Measurements from ENCODE around the gene TMEM236.

Gene TMEM236

GRCh38 chr10:17816199-17816598 is 64.2 kb downstream of the TMEM236 start:
- Histone ChIP-seq H3K9ac (ENCODE audit: low read depth in 1 of 2, low read length in 2 of 2) (no peak overlapping the region), H3K27ac (ENCODE audit: low read depth, low read length) (no peak overlapping the region), H3K9me3 (ENCODE audit: control insufficient read depth in 1 of 2, low read length in 2 of 2) (no peaks in the 10 kb centered on the region), H3K36me3 (ENCODE audit: control insufficient read depth in 1 of 2, insufficient read depth in 2 of 2, low read length in 2 of 2) (no peaks in the 10 kb centered on the region), H3K4me1 (ENCODE audit: control insufficient read depth in 1 of 2, insufficient read depth in 2 of 2, low read length in 2 of 2) (no peaks in the 10 kb centered on the region), H3K27me3 (ENCODE audit: control insufficient read depth in 1 of 2, insufficient read depth in 2 of 2, low read length in 2 of 2) (no peaks in the 10 kb centered on the region), H3K4me3 (ENCODE audit: low read depth in 1 of 2, low read length in 2 of 2) (no peak overlapping the region)

GRCh38 chr10:17817316-17817715 is 65.3 kb downstream of the TMEM236 start:
- Histone ChIP-seq H3K4me1 (ENCODE audit: control insufficient read depth in 1 of 2, insufficient read depth in 2 of 2, low read length in 2 of 2) (no peaks in the 10 kb centered on the region), H3K4me3 (ENCODE audit: low read depth in 1 of 2, low read length in 2 of 2) (no peak overlapping the region), H3K9ac (ENCODE audit: low read depth in 1 of 2, low read length in 2 of 2) (no peak overlapping the region), H3K36me3 (ENCODE audit: control insufficient read depth in 1 of 2, insufficient read depth in 2 of 2, low read length in 2 of 2) (no peaks in the 10 kb centered on the region), H3K27ac (ENCODE audit: low read depth, low read length) (no peak overlapping the region), H3K9me3 (ENCODE audit: control insufficient read depth in 1 of 2, low read length in 2 of 2) (no peaks in the 10 kb centered on the region), H3K27me3 (ENCODE audit: control insufficient read depth in 1 of 2, insufficient read depth in 2 of 2, low read length in 2 of 2) (no peaks in the 10 kb centered on the region)

- no peaks in the 10 kb centered on the region for H3K4me1 ChIP-seq (ENCODE audit: control insufficient read depth in 1 of 2, insufficient read depth in 2 of 2, low read length in 2 of 2)
- H3K9ac ChIP-seq (ENCODE audit: low read depth in 1 of 2, low read length in 2 of 2), result no peak overlapping the region
- H3K9me3 ChIP-seq (ENCODE audit: control insufficient read depth in 1 of 2, low read length in 2 of 2), result no peaks in the 10 kb centered on the region
- no peak overlapping the region for H3K27ac ChIP-seq (ENCODE audit: low read depth, low read length)
- no peaks in the 10 kb centered on the region for H3K36me3 ChIP-seq (ENCODE audit: control insufficient read depth in 1 of 2, insufficient read depth in 2 of 2, low read length in 2 of 2)
- H3K4me3 ChIP-seq (ENCODE audit: low read depth in 1 of 2, low read length in 2 of 2), result no peak overlapping the region
- H3K27me3 ChIP-seq (ENCODE audit: control insufficient read depth in 1 of 2, insufficient read depth in 2 of 2, low read length in 2 of 2), result no peaks in the 10 kb centered on the region
Measured at GRCh38 chr10:17817790-17818189, 65.8 kb downstream of the TMEM236 start.

- no peak overlapping the region for H3K27ac ChIP-seq (ENCODE audit: low read depth, low read length)
- no peak overlapping the region for H3K4me3 ChIP-seq (ENCODE audit: low read depth in 1 of 2, low read length in 2 of 2)
- H3K36me3 ChIP-seq (ENCODE audit: control insufficient read depth in 1 of 2, insufficient read depth in 2 of 2, low read length in 2 of 2), result no peaks in the 10 kb centered on the region
- no peak overlapping the region for H3K9ac ChIP-seq (ENCODE audit: low read depth in 1 of 2, low read length in 2 of 2)
- no peaks in the 10 kb centered on the region for H3K9me3 ChIP-seq (ENCODE audit: control insufficient read depth in 1 of 2, low read length in 2 of 2)
- H3K4me1 ChIP-seq (ENCODE audit: control insufficient read depth in 1 of 2, insufficient read depth in 2 of 2, low read length in 2 of 2), result no peaks in the 10 kb centered on the region
- H3K27me3 ChIP-seq (ENCODE audit: control insufficient read depth in 1 of 2, insufficient read depth in 2 of 2, low read length in 2 of 2), result no peaks in the 10 kb centered on the region
Measured at GRCh38 chr10:17819836-17820235, 67.8 kb downstream of the TMEM236 start.

- Histone ChIP-seq H3K36me3 (ENCODE audit: control insufficient read depth in 1 of 2, insufficient read depth in 2 of 2, low read length in 2 of 2) (no peaks in the 10 kb centered on the region), H3K4me3 (ENCODE audit: low read depth in 1 of 2, low read length in 2 of 2) (no peak overlapping the region), H3K27ac (ENCODE audit: low read depth, low read length) (no peak overlapping the region), H3K9ac (ENCODE audit: low read depth in 1 of 2, low read length in 2 of 2) (no peak overlapping the region), H3K4me1 (ENCODE audit: control insufficient read depth in 1 of 2, insufficient read depth in 2 of 2, low read length in 2 of 2) (no peaks in the 10 kb centered on the region), H3K9me3 (ENCODE audit: control insufficient read depth in 1 of 2, low read length in 2 of 2) (no peaks in the 10 kb centered on the region), H3K27me3 (ENCODE audit: control insufficient read depth in 1 of 2, insufficient read depth in 2 of 2, low read length in 2 of 2) (no peaks in the 10 kb centered on the region)
Measured at GRCh38 chr10:17820943-17821342, 68.9 kb downstream of the TMEM236 start.

GRCh38 chr10:17821893-17822292 is 69.9 kb downstream of the TMEM236 start:
- Histone ChIP-seq H3K9me3 (ENCODE audit: control insufficient read depth in 1 of 2, low read length in 2 of 2) (no peaks in the 10 kb centered on the region), H3K9ac (ENCODE audit: low read depth in 1 of 2, low read length in 2 of 2) (no peak overlapping the region), H3K4me3 (ENCODE audit: low read depth in 1 of 2, low read length in 2 of 2) (no peak overlapping the region), H3K27me3 (ENCODE audit: control insufficient read depth in 1 of 2, insufficient read depth in 2 of 2, low read length in 2 of 2) (no peaks in the 10 kb centered on the region), H3K27ac (ENCODE audit: low read depth, low read length) (no peak overlapping the region), H3K36me3 (ENCODE audit: control insufficient read depth in 1 of 2, insufficient read depth in 2 of 2, low read length in 2 of 2) (no peaks in the 10 kb centered on the region), H3K4me1 (ENCODE audit: control insufficient read depth in 1 of 2, insufficient read depth in 2 of 2, low read length in 2 of 2) (no peaks in the 10 kb centered on the region)

GRCh38 chr10:17831341-17831740 is 79.3 kb downstream of the TMEM236 start:
- H3K27me3 ChIP-seq (ENCODE audit: control insufficient read depth in 1 of 2, insufficient read depth in 2 of 2, low read length in 2 of 2), result no peaks in the 10 kb centered on the region
- H3K36me3 ChIP-seq (ENCODE audit: control insufficient read depth in 1 of 2, insufficient read depth in 2 of 2, low read length in 2 of 2), result no peaks in the 10 kb centered on the region
- no peaks in the 10 kb centered on the region for H3K9me3 ChIP-seq (ENCODE audit: control insufficient read depth in 1 of 2, low read length in 2 of 2)
- H3K9ac ChIP-seq (ENCODE audit: low read depth in 1 of 2, low read length in 2 of 2), result no peak overlapping the region
- H3K4me3 ChIP-seq (ENCODE audit: low read depth in 1 of 2, low read length in 2 of 2), result no peak overlapping the region
- no peaks in the 10 kb centered on the region for H3K4me1 ChIP-seq (ENCODE audit: control insufficient read depth in 1 of 2, insufficient read depth in 2 of 2, low read length in 2 of 2)
- no peak overlapping the region for H3K27ac ChIP-seq (ENCODE audit: low read depth, low read length)

- Histone ChIP-seq H3K9ac (ENCODE audit: low read depth in 1 of 2, low read length in 2 of 2) (no peak overlapping the region), H3K9me3 (ENCODE audit: control insufficient read depth in 1 of 2, low read length in 2 of 2) (no peaks in the 10 kb centered on the region), H3K4me1 (ENCODE audit: control insufficient read depth in 1 of 2, insufficient read depth in 2 of 2, low read length in 2 of 2) (no peaks in the 10 kb centered on the region), H3K36me3 (ENCODE audit: control insufficient read depth in 1 of 2, insufficient read depth in 2 of 2, low read length in 2 of 2) (no peaks in the 10 kb centered on the region), H3K4me3 (ENCODE audit: low read depth in 1 of 2, low read length in 2 of 2) (no peak overlapping the region), H3K27ac (ENCODE audit: low read depth, low read length) (no peak overlapping the region), H3K27me3 (ENCODE audit: control insufficient read depth in 1 of 2, insufficient read depth in 2 of 2, low read length in 2 of 2) (no peaks in the 10 kb centered on the region)
Measured at GRCh38 chr10:17831896-17832295, 79.9 kb downstream of the TMEM236 start.

GRCh38 chr10:17833656-17834055 is 81.7 kb downstream of the TMEM236 start:
- H3K27ac ChIP-seq (ENCODE audit: low read depth, low read length), result no peak overlapping the region
- no peak overlapping the region for H3K9ac ChIP-seq (ENCODE audit: low read depth in 1 of 2, low read length in 2 of 2)
- H3K27me3 ChIP-seq (ENCODE audit: control insufficient read depth in 1 of 2, insufficient read depth in 2 of 2, low read length in 2 of 2), result no peaks in the 10 kb centered on the region
- no peaks in the 10 kb centered on the region for H3K36me3 ChIP-seq (ENCODE audit: control insufficient read depth in 1 of 2, insufficient read depth in 2 of 2, low read length in 2 of 2)
- no peaks in the 10 kb centered on the region for H3K9me3 ChIP-seq (ENCODE audit: control insufficient read depth in 1 of 2, low read length in 2 of 2)
- H3K4me1 ChIP-seq (ENCODE audit: control insufficient read depth in 1 of 2, insufficient read depth in 2 of 2, low read length in 2 of 2), result no peaks in the 10 kb centered on the region
- no peak overlapping the region for H3K4me3 ChIP-seq (ENCODE audit: low read depth in 1 of 2, low read length in 2 of 2)

- Histone ChIP-seq H3K4me3 (ENCODE audit: low read depth in 1 of 2, low read length in 2 of 2) (no peak overlapping the region), H3K9ac (ENCODE audit: low read depth in 1 of 2, low read length in 2 of 2) (no peak overlapping the region), H3K27ac (ENCODE audit: low read depth, low read length) (no peak overlapping the region), H3K4me1 (ENCODE audit: control insufficient read depth in 1 of 2, insufficient read depth in 2 of 2, low read length in 2 of 2) (no peaks in the 10 kb centered on the region), H3K27me3 (ENCODE audit: control insufficient read depth in 1 of 2, insufficient read depth in 2 of 2, low read length in 2 of 2) (no peaks in the 10 kb centered on the region), H3K9me3 (ENCODE audit: control insufficient read depth in 1 of 2, low read length in 2 of 2) (no peaks in the 10 kb centered on the region), H3K36me3 (ENCODE audit: control insufficient read depth in 1 of 2, insufficient read depth in 2 of 2, low read length in 2 of 2) (no peaks in the 10 kb centered on the region)
Measured at GRCh38 chr10:17835688-17836087, 83.7 kb downstream of the TMEM236 start.

GRCh38 chr10:17836942-17837341 is 84.9 kb downstream of the TMEM236 start:
- Histone ChIP-seq H3K4me3 (ENCODE audit: low read depth in 1 of 2, low read length in 2 of 2) (peak overlapping the region; percentile 59 to 68), H3K36me3 (ENCODE audit: control insufficient read depth in 1 of 2, insufficient read depth in 2 of 2, low read length in 2 of 2) (no peaks in the 10 kb centered on the region), H3K9ac (ENCODE audit: low read depth in 1 of 2, low read length in 2 of 2) (peak overlapping the region; percentile 25 to 51), H3K9me3 (ENCODE audit: control insufficient read depth in 1 of 2, low read length in 2 of 2) (no peaks in the 10 kb centered on the region), H3K4me1 (ENCODE audit: control insufficient read depth in 1 of 2, insufficient read depth in 2 of 2, low read length in 2 of 2) (no peaks in the 10 kb centered on the region), H3K27ac (ENCODE audit: low read depth, low read length) (no peak overlapping the region), H3K27me3 (ENCODE audit: control insufficient read depth in 1 of 2, insufficient read depth in 2 of 2, low read length in 2 of 2) (no peaks in the 10 kb centered on the region)
